Mucosa of descending colon (tissue), 3 donors: Measurements from ENCODE around the gene PSMD1. TPM values are rescaled to one million over a fixed set of nuclear protein-coding genes. Genes with fewer than 3 reads are reported as not detected.
"Not testable (repeated sequence)": the region's sequence is repeated elsewhere in the genome, so short reads cannot be mapped to it uniquely, and the experiment has no call there.

ENCODE experiments used
- ATAC-seq: fragments of 200-7000 bp; cut with Tn5 transposase; one replicate; pipeline ENCODE4 v1.9.1; 2020; ENCODE audit warnings: mild to moderate bottlenecking, moderate library complexity
- DNase-seq, 3 donors: peaks; one replicate each; pipeline ENCODE4 v3.0.0-alpha.2; 2020
- H3K36me3 ChIP-seq: fragments of 200-600 bp; one replicate; pipeline ENCODE4 v1.8.0; 2021; ENCODE audit warnings: low read depth, mild to moderate bottlenecking
- H3K4me1 ChIP-seq: fragments of 200-600 bp; one replicate; pipeline ENCODE4 v1.8.0; 2021; ENCODE audit warnings: low read depth, mild to moderate bottlenecking
- H3K4me3 ChIP-seq: fragments of 200-600 bp; one replicate; pipeline ENCODE4 v1.8.0; 2021; ENCODE audit warnings: mild to moderate bottlenecking
- H3K9me3 ChIP-seq: fragments of 200-600 bp; one replicate; pipeline ENCODE4 v1.8.0; 2021; ENCODE audit warnings: mild to moderate bottlenecking
- intact Hi-C, 2 donors: fragments of 100-400 bp; cut with DNase I in 1 of 2; cut with micrococcal nuclease in 1 of 2; formaldehyde crosslinking; loops; one replicate each; pipeline versions ENCODE4 v1.11.0 to v1.11.1; 2022; cut with DNase I, micrococcal nuclease
- total RNA-seq, 3 donors: library from RNA; stranded (reverse); fragmentation: NEBNext Ultra II Directional in 2 of 3; extraction: Animal tissue kit (Norgen Biotek cat#: 25700) in 2 of 3; gene quantifications; one replicate each; pipeline versions ENCODE4 v1.2.1 to v1.2.4, GENCODE V29; 2021 to 2023
- TF ChIP-seq, protein P1 (sequence below): fragments of 200-600 bp; IDR thresholded peaks from one replicate; pipeline ENCODE4 v1.8.0; 2022; ENCODE audit warnings: antibody characterized with exemption, mild to moderate bottlenecking
- donor health status: DM: no; HTN: no; CAD: no; lungs with moderate emphysema.
- donor health status: DM: no; HTN: no; CAD: no.
- donor health status: DM: no; HTN: yes; CAD: no.

The PSMD1 gene
- total RNA-seq, 3 donors from 2014 or later = 68.1 to 90.4 (median 76.6) TPM

DNA sequence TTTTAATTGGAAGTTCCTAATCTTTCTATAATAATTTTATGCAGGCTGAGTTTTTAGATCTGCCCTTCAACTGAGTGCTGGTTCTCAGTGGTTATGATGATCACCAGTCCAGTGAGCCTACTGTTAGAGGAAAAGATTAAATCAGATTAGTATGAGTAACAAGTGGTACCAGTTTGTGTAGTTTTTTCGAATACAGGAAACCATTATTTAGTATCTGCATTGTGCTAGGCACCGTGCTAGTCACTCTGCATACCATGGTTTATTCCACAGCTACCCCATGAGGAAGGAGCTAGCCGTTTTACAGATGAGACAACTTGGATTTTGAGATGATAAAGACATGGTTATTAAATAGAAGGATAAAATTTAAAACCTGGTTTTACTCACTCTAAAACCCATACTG is 6.1 kb downstream of the PSMD1 start:
- no peaks in the 10 kb centered on the region for H3K36me3 ChIP-seq
- TF ChIP-seq, protein P1, sequence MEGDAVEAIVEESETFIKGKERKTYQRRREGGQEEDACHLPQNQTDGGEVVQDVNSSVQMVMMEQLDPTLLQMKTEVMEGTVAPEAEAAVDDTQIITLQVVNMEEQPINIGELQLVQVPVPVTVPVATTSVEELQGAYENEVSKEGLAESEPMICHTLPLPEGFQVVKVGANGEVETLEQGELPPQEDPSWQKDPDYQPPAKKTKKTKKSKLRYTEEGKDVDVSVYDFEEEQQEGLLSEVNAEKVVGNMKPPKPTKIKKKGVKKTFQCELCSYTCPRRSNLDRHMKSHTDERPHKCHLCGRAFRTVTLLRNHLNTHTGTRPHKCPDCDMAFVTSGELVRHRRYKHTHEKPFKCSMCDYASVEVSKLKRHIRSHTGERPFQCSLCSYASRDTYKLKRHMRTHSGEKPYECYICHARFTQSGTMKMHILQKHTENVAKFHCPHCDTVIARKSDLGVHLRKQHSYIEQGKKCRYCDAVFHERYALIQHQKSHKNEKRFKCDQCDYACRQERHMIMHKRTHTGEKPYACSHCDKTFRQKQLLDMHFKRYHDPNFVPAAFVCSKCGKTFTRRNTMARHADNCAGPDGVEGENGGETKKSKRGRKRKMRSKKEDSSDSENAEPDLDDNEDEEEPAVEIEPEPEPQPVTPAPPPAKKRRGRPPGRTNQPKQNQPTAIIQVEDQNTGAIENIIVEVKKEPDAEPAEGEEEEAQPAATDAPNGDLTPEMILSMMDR = no peak
- no peaks in the 10 kb centered on the region for H3K9me3 ChIP-seq
- H3K4me3 ChIP-seq = no peak overlapping the region
- no peak for ATAC-seq
- H3K4me1 ChIP-seq = peaks cover 19% of the 10 kb centered on the region
- intact Hi-C loops = no loop called here
- DNase-seq = no peak

DNA sequence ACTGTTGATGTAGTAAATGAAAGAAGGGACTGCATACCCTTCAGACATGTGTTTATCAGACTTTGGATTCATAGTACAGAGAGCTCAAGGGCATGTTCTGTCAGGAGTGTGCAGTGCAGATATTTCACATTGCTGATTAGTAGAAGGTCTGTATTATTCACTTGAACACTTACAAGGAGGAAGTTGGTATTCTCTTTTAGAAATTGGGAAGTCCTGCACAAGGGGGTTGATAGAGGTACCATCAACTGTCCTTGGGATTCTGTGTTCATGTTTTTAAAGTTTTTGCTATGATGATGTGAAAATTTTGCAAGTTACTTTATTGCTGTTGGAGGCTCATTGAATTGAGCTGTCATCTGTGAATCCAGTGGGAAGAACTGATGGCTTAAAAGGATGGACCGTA is 6.7 kb downstream of the PSMD1 start:
- TF ChIP-seq, protein P1 = no peak
- Histone ChIP-seq H3K36me3 (no peaks in the 10 kb centered on the region), H3K4me3 (no peak overlapping the region), H3K4me1 (peaks cover 13% of the 10 kb centered on the region), H3K9me3 (no peaks in the 10 kb centered on the region)
- no peak for ATAC-seq
- intact Hi-C loops = no loop called here
- no peak for DNase-seq

DNA sequence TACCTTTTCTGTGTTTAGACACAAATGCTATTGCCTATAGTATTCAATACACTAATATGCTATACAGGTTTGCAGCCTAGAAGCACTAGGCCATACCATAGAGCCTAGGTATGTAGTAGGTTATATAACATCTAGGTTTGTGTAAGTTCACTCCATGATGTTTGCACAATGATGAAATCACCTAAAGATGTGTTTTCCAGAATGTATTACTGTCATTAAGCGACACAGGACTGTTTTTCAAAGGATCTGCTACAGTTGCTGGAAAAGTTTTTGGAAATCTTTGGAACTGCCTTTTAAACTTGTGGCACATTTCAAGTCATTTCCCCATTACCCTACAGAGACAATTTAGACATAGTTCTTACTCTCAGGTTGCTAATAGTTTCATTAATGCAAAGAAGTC is 9.3 kb downstream of the PSMD1 start:
- H3K4me3 ChIP-seq = no peak overlapping the region
- DNase-seq = no peak
- no peaks in the 10 kb centered on the region for H3K4me1 ChIP-seq
- no peak for ATAC-seq
- no peaks in the 10 kb centered on the region for H3K9me3 ChIP-seq
- no peaks in the 10 kb centered on the region for H3K36me3 ChIP-seq
- intact Hi-C loops = no loop called here
- TF ChIP-seq, protein P1 = no peak

DNA sequence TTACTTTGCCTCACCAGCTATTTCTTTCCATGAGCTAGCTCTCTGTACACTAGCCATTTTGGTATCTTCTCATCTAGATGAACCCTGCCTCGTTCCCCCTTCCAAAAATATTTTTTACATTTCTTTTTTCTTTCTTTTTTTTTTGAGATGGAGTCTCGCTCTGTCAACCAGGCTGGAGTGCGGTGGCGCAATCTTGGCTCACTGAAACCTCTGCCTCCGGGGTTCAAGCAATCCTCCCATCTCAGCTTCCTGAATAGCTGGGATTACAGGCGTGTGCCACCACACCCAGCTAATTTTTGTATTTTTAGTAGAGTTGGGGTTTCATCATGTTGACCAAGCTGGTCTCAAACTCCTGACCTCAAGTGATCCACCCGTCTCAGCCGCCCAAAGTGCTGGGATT is 10.9 kb downstream of the PSMD1 start:
- H3K4me3 ChIP-seq, H3K36me3 ChIP-seq, H3K9me3 ChIP-seq, DNase-seq, intact Hi-C loops, H3K4me1 ChIP-seq, ATAC-seq: not testable (repeated sequence)

DNA sequence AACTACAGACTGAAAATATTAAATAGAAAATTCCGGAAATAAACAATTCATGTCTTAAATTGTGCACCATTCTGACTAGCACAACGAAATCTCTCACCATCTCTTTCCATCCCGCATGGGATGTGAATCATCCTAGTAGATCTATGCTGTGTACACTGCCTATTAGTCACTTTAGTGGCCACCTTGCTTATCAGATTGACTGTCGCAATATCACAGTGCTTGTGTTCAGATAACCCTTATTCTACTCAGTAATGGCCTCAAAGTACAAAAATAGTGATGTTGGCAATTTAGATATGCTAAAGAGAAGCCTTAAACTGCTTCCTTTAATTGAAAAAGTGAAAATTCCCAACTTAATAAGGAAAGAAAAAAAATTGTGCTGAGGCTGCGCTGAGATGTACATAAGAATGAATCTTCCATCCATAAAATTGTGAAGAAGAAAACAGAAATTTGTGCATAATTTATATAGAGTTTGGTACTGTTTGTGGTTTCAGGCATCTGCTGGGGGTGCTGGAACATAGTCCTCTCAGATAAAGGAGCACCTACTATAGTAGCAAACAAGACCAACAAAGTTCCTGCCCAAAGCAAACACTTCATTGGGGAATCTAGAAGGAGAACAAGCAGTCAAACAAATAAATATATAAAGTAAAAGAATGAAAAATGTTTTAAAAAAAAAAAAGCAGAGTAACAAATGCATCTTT is 12.0 kb downstream of the PSMD1 start:
- H3K4me1 ChIP-seq = no peaks in the 10 kb centered on the region
- H3K36me3 ChIP-seq = no peaks in the 10 kb centered on the region
- no peaks in the 10 kb centered on the region for H3K9me3 ChIP-seq
- ATAC-seq (peak; percentile 90), DNase-seq (no peak)
- no peak overlapping the region for H3K4me3 ChIP-seq
- intact Hi-C loops = no loop called here
- TF ChIP-seq, protein P1 = no peak

DNA sequence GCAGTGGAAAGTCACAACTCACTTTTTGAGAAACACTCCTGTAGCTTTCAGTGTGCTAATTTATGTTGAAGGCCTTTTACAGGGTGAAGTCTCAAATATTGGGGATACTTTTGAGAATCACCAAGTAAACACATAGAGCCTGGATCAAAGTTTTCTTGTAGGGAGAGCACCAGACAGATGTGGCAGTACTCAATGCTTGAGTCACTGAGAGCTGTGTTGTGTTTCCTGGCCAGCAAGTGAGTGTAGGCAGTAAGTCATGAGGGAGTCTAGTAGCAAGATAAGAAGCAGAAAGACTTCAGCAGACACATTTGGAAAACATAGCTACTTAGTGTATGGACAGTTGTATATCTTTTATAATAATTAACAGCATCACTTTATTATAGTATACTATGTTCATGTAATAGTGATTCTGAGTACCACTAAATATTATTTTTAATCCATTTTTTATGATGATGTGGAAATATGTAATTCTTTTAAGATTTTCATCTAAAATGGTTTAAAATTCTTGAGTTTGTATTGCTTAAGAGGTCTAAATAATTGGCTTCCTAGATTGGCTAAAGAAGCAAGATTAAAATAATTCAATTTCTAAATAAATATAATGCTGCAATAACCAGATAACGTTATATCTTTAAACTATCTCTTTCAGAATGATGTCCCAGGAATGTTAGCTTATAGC is 12.8 kb downstream of the PSMD1 start:
- no peaks in the 10 kb centered on the region for H3K36me3 ChIP-seq
- ATAC-seq = peak; percentile 50

More for the DNA sequence above, 12.8 kb downstream of the PSMD1 start:
- Histone ChIP-seq H3K4me1 (no peaks in the 10 kb centered on the region), H3K4me3 (no peak overlapping the region), H3K9me3 (no peaks in the 10 kb centered on the region)
- no peak for DNase-seq
- TF ChIP-seq, protein P1 = no peak
- intact Hi-C loops = no loop called here
